ENCODE measurements around the gene TMPRSS4. TPM values are rescaled to one million over a fixed set of nuclear protein-coding genes. Genes with fewer than 3 reads are reported as not detected.
A peak's percentile ranks its signal among the peaks of the same experiment; 100 is the strongest.

The TMPRSS4 gene
- total RNA-seq, 1 experiment from 2014 or later, result not detected

- DNase-seq (ENCODE audit: low spot score), result no peak
- no peak overlapping the region for H3K4me3 ChIP-seq (ENCODE audit: low read depth, low read length, poor library complexity, severe bottlenecking)
- H3K27me3 ChIP-seq (replicated peaks; ENCODE audit: insufficient read depth, low read depth, low read length, poor library complexity), result no peaks in the 10 kb centered on the region
- BruUV-seq (replicated peaks), result no TSS peak
- no peak for TF ChIP-seq CTCF (conservative IDR thresholded peaks at IDR 0.05; ENCODE audit: low read depth, low read length)
- TF ChIP-seq EZH2 (IDR thresholded peaks at IDR 0.05; ENCODE audit: borderline replicate concordance, low read depth, low read length, poor library complexity, severe bottlenecking), result no peak
- no peaks in the 10 kb centered on the region for H3K36me3 ChIP-seq (ENCODE audit: insufficient read depth, low read length, poor library complexity, severe bottlenecking)
- no peaks in the 10 kb centered on the region for H3K4me1 ChIP-seq (ENCODE audit: insufficient read depth, low read length, poor library complexity, severe bottlenecking)
- intact Hi-C loops (cut with micrococcal nuclease; ENCODE audit: unreplicated experiment), result no loop called here
- ChIA-PET POLR2A (ENCODE audit: low non-redundant PET) (no interaction called here), CTCF (no interaction called here)
- no peaks in the 10 kb centered on the region for H3K9me3 ChIP-seq (ENCODE audit: low read depth, low read length, poor library complexity, severe bottlenecking)
- H3K27ac ChIP-seq (ENCODE audit: low read depth, low read length, poor library complexity, severe bottlenecking), result no peak overlapping the region
These were observed 7.8 kb upstream of the TMPRSS4 start for GRCh38 chr11:118068945-118069612.

GRCh38 chr11:118071416-118072030 is 5.4 kb upstream of the TMPRSS4 start:
- Histone ChIP-seq H3K36me3 (ENCODE audit: insufficient read depth, low read length, poor library complexity, severe bottlenecking) (no peaks in the 10 kb centered on the region), H3K9me3 (ENCODE audit: low read depth, low read length, poor library complexity, severe bottlenecking) (no peaks in the 10 kb centered on the region), H3K4me1 (ENCODE audit: insufficient read depth, low read length, poor library complexity, severe bottlenecking) (no peaks in the 10 kb centered on the region), H3K27me3 (replicated peaks; ENCODE audit: insufficient read depth, low read depth, low read length, poor library complexity) (no peaks in the 10 kb centered on the region), H3K4me3 (ENCODE audit: low read depth, low read length, poor library complexity, severe bottlenecking) (no peak overlapping the region), H3K27ac (ENCODE audit: low read depth, low read length, poor library complexity, severe bottlenecking) (no peak overlapping the region)
- intact Hi-C loops (cut with micrococcal nuclease; ENCODE audit: unreplicated experiment), result no loop called here
- no TSS peak for BruUV-seq (replicated peaks)
- peak; percentile 48 for DNase-seq (ENCODE audit: low spot score)
- no peak for TF ChIP-seq CTCF (conservative IDR thresholded peaks at IDR 0.05; ENCODE audit: low read depth, low read length)
- no peak for TF ChIP-seq EZH2 (IDR thresholded peaks at IDR 0.05; ENCODE audit: borderline replicate concordance, low read depth, low read length, poor library complexity, severe bottlenecking)
- ChIA-PET CTCF (interaction anchor here (0.6 to 1.1 kb wide), 2 partner anchors 18 to 172 kb away, joined by 3 to 5 read pairs; no protein-coding TSS in a partner anchor), POLR2A (ENCODE audit: low non-redundant PET) (no interaction called here)

GRCh38 chr11:118073554-118073953 is 3.3 kb upstream of the TMPRSS4 start:
- H3K27me3 ChIP-seq (replicated peaks; ENCODE audit: insufficient read depth, low read depth, low read length, poor library complexity), result peaks cover 5% of the 10 kb centered on the region
- BruUV-seq (replicated peaks), result no TSS peak
- ChIA-PET CTCF (interaction anchor here (1.3 kb wide), 1 partner anchor 20 kb away, joined by 3 read pairs; no protein-coding TSS in a partner anchor), POLR2A (ENCODE audit: low non-redundant PET) (no interaction called here)
- H3K9me3 ChIP-seq (ENCODE audit: low read depth, low read length, poor library complexity, severe bottlenecking), result no peaks in the 10 kb centered on the region
- no peaks in the 10 kb centered on the region for H3K36me3 ChIP-seq (ENCODE audit: insufficient read depth, low read length, poor library complexity, severe bottlenecking)
- no peak overlapping the region for H3K4me3 ChIP-seq (ENCODE audit: low read depth, low read length, poor library complexity, severe bottlenecking)
- DNase-seq (ENCODE audit: low spot score), result no peak
- no peak overlapping the region for H3K27ac ChIP-seq (ENCODE audit: low read depth, low read length, poor library complexity, severe bottlenecking)
- intact Hi-C loops (cut with micrococcal nuclease; ENCODE audit: unreplicated experiment), result no loop called here
- TF ChIP-seq CTCF (conservative IDR thresholded peaks at IDR 0.05; ENCODE audit: low read depth, low read length), result no peak
- TF ChIP-seq EZH2 (IDR thresholded peaks at IDR 0.05; ENCODE audit: borderline replicate concordance, low read depth, low read length, poor library complexity, severe bottlenecking), result no peak
- no peaks in the 10 kb centered on the region for H3K4me1 ChIP-seq (ENCODE audit: insufficient read depth, low read length, poor library complexity, severe bottlenecking)
